WTC11 (cell line): ENCODE data around the gene TRIOBP. TPM values are rescaled to one million over a fixed set of nuclear protein-coding genes. Genes with fewer than 3 reads are reported as not detected.

Experiments used
- ATAC-seq: fragments of 200-7000 bp; cut with Tn5 transposase; 2 replicates; pipeline ENCODE4 v1.10.0; 2021; ENCODE audit warnings: mild to moderate bottlenecking, moderate library complexity
- CTCF ChIA-PET: fragments of 300-600 bp; sonication (Branson Sonifier 250); formaldehyde crosslinking; loops from one replicate; lab custom pipeline; 2021; ENCODE audit warnings: antibody characterized with exemption; lab: Charles Lee
- POLR2A ChIA-PET: fragments of 350-600 bp; sonication (Branson Sonifier 250); formaldehyde crosslinking; loops from one replicate; lab custom pipeline; 2021; ENCODE audit warnings: antibody characterized with exemption; lab: Charles Lee
- DNase-seq: peaks from one replicate; pipeline ENCODE4 v3.0.0; 2021; ENCODE audit warnings: low spot score
- H3K27ac Mint-ChIP-seq: 2 replicates; pipeline ENCODE4 v1.8.0; 2021; ENCODE audit warnings: mixed read lengths
- H3K27me3 Mint-ChIP-seq: 2 replicates; pipeline ENCODE4 v1.8.0; 2021; ENCODE audit warnings: low read depth, mild to moderate bottlenecking, moderate library complexity, mixed read lengths
- H3K36me3 Mint-ChIP-seq: 2 replicates; pipeline ENCODE4 v1.8.0; 2021; ENCODE audit warnings: mixed read lengths
- H3K4me1 Mint-ChIP-seq: 2 replicates; pipeline ENCODE4 v1.8.0; 2022; ENCODE audit warnings: mixed read lengths
- H3K4me3 Mint-ChIP-seq: 2 replicates; pipeline ENCODE4 v1.8.0; 2021; ENCODE audit warnings: mild to moderate bottlenecking, moderate library complexity, mixed read lengths
- H3K9me3 Mint-ChIP-seq: 2 replicates; pipeline ENCODE4 v1.8.0; 2021; ENCODE audit warnings: mixed read lengths
- ATF1 ChIP-seq: sonication (generic); formaldehyde crosslinking; IDR thresholded peaks from 2 replicates; pipeline ENCODE4 v1.8.1; 2023; ENCODE audit warnings: mild to moderate bottlenecking, moderate library complexity, missing genetic modification reagents
- ATF6 ChIP-seq: sonication (generic); formaldehyde crosslinking; IDR thresholded peaks from 2 replicates; pipeline ENCODE4 v1.8.1; 2023; ENCODE audit warnings: mild to moderate bottlenecking, missing genetic modification reagents
- CTCF ChIP-seq: fragments of 200-600 bp; IDR thresholded peaks from 2 replicates; pipeline ENCODE4 v1.8.0; 2022; ENCODE audit warnings: antibody characterized with exemption
- FOXP1 ChIP-seq: sonication (generic); formaldehyde crosslinking; IDR thresholded peaks from 2 replicates; pipeline ENCODE4 v1.8.0; 2022; ENCODE audit warnings: missing genetic modification reagents, mild to moderate bottlenecking, moderate library complexity, borderline replicate concordance
- GTF2I ChIP-seq: fragments of 250-450 bp; sonication (Bioruptor Pico); conservative IDR thresholded peaks from 2 replicates; pipeline ENCODE4 v1.4.0; 2021; ENCODE audit warnings: mild to moderate bottlenecking
- HMGA2 ChIP-seq: fragments of 250-450 bp; sonication (Bioruptor Pico); IDR thresholded peaks from 2 replicates; pipeline ENCODE4 v1.4.0; 2021; ENCODE audit warnings: mild to moderate bottlenecking, moderate library complexity
- HMGXB4 ChIP-seq: sonication (generic); formaldehyde crosslinking; IDR thresholded peaks from 2 replicates; pipeline ENCODE4 v1.8.1; 2023; ENCODE audit warnings: mild to moderate bottlenecking, moderate library complexity, missing genetic modification reagents
- KAT7 ChIP-seq: sonication (generic); formaldehyde crosslinking; IDR thresholded peaks from 2 replicates; pipeline ENCODE4 v1.8.1; 2023; ENCODE audit warnings: missing genetic modification reagents, mild to moderate bottlenecking, borderline replicate concordance
- SMAD4 ChIP-seq: sonication (generic); formaldehyde crosslinking; IDR thresholded peaks from 2 replicates; pipeline ENCODE4 v1.8.0; 2022; ENCODE audit warnings: mild to moderate bottlenecking, missing genetic modification reagents
- SOX15 ChIP-seq: fragments of 250-450 bp; sonication (Bioruptor Pico); IDR thresholded peaks from 2 replicates; pipeline ENCODE4 v1.9.0; 2021; ENCODE audit warnings: mild to moderate bottlenecking
- USF2 ChIP-seq: sonication (generic); formaldehyde crosslinking; IDR thresholded peaks from 2 replicates; pipeline ENCODE4 v1.8.1; 2023; ENCODE audit warnings: mild to moderate bottlenecking, missing genetic modification reagents, moderate library complexity
- ZBTB21 ChIP-seq: sonication (generic); formaldehyde crosslinking; IDR thresholded peaks from 2 replicates; pipeline ENCODE4 v1.8.1; 2023; ENCODE audit warnings: mild to moderate bottlenecking, missing genetic modification reagents, borderline replicate concordance
- ZNF263 ChIP-seq: sonication (generic); formaldehyde crosslinking; IDR thresholded peaks from 2 replicates; pipeline ENCODE4 v1.8.1; 2022; ENCODE audit warnings: low read depth, mild to moderate bottlenecking, moderate library complexity, missing genetic modification reagents
- ZNF512 ChIP-seq: sonication (generic); formaldehyde crosslinking; IDR thresholded peaks from 2 replicates; pipeline ENCODE4 v1.8.1; 2022; ENCODE audit warnings: missing genetic modification reagents, borderline replicate concordance
- ZNF532 ChIP-seq: fragments of 250-450 bp; sonication (Bioruptor Pico); IDR thresholded peaks from 2 replicates; pipeline ENCODE4 v1.9.0; 2021; ENCODE audit warnings: mild to moderate bottlenecking, borderline replicate concordance
- ZNF671 ChIP-seq: fragments of 250-450 bp; sonication (Bioruptor Pico); IDR thresholded peaks from 2 replicates; pipeline ENCODE4 v1.8.0; 2021; ENCODE audit warnings: mild to moderate bottlenecking
- total RNA-seq: library from RNA; stranded (reverse); gene quantifications from 3 replicates; pipeline ENCODE4 v1.2.3, GENCODE V29; 2021
- TF ChIP-seq, protein P1 (sequence below): sonication (generic); formaldehyde crosslinking; IDR thresholded peaks from 2 replicates; pipeline ENCODE4 v1.8.0; 2023; ENCODE audit warnings: missing genetic modification reagents
- TF ChIP-seq, protein P2 (sequence below): sonication (generic); formaldehyde crosslinking; IDR thresholded peaks from 2 replicates; pipeline ENCODE4 v1.8.1; 2022; ENCODE audit warnings: mild to moderate bottlenecking, missing genetic modification reagents, moderate library complexity, borderline replicate concordance

The TRIOBP gene
- total RNA-seq, 1 experiment from 2014 or later, result 54.0 TPM

DNA sequence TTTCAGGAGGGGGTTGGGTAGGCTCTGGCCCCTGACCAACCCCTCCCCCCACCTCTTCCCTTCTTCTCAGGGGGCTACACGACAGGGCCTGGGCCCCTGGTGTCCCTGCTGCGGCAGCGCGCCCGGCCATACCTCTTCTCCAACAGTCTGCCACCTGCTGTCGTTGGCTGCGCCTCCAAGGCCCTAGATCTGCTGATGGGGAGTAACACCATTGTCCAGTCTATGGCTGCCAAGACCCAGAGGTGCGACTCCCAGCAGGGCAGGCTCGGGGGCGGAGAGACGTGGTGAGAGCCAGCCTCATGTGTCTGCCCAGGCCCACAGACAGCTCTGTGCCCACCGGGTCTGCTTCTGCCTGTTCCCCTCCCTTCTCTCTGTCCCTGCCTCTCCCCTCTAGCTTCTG, 118.7 kb downstream of the TRIOBP start:
- TF ChIP-seq ZBTB21 (CRISPR knock-in tag), result no peak
- TF ChIP-seq ZNF263 (CRISPR knock-in tag), result no peak
- no peak for TF ChIP-seq ZNF532 (CRISPR knock-in tag)
- TF ChIP-seq, protein P1, sequence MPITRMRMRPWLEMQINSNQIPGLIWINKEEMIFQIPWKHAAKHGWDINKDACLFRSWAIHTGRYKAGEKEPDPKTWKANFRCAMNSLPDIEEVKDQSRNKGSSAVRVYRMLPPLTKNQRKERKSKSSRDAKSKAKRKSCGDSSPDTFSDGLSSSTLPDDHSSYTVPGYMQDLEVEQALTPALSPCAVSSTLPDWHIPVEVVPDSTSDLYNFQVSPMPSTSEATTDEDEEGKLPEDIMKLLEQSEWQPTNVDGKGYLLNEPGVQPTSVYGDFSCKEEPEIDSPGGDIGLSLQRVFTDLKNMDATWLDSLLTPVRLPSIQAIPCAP, result no peak
- TF ChIP-seq SMAD4 (CRISPR knock-in tag), result no peak
- TF ChIP-seq, protein P2, sequence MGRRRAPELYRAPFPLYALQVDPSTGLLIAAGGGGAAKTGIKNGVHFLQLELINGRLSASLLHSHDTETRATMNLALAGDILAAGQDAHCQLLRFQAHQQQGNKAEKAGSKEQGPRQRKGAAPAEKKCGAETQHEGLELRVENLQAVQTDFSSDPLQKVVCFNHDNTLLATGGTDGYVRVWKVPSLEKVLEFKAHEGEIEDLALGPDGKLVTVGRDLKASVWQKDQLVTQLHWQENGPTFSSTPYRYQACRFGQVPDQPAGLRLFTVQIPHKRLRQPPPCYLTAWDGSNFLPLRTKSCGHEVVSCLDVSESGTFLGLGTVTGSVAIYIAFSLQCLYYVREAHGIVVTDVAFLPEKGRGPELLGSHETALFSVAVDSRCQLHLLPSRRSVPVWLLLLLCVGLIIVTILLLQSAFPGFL (CRISPR knock-in tag), result no peak
- no peak for TF ChIP-seq CTCF
- TF ChIP-seq FOXP1 (CRISPR knock-in tag), result no peak
- no peak for TF ChIP-seq ZNF671 (CRISPR knock-in tag)
- TF ChIP-seq KAT7 (CRISPR knock-in tag), result no peak
- TF ChIP-seq ZNF512 (CRISPR knock-in tag), result no peak
- no peak for TF ChIP-seq ATF1 (CRISPR knock-in tag)
- TF ChIP-seq SOX15, result no peak
- no peak for TF ChIP-seq GTF2I (CRISPR knock-in tag)
- TF ChIP-seq ATF6, result no peak
- TF ChIP-seq USF2 (CRISPR knock-in tag), result no peak
- TF ChIP-seq HMGA2 (CRISPR knock-in tag), result no peak
- no peak for TF ChIP-seq HMGXB4 (CRISPR knock-in tag)
- DNase-seq (no peak), ATAC-seq (no peak)
- Mint-ChIP-seq H3K4me3 (no peak overlapping the region), H3K36me3 (peaks cover 8% of the 10 kb centered on the region), H3K9me3 (no peaks in the 10 kb centered on the region), H3K4me1 (peaks cover 9% of the 10 kb centered on the region), H3K27me3 (peaks cover 19% of the 10 kb centered on the region), H3K27ac (no peak overlapping the region)
- POLR2A ChIA-PET, result no interaction called here
- CTCF ChIA-PET, result interaction anchor here (5.1 kb wide), 1 partner anchor 47 kb away, joined by 109 read pairs; no protein-coding TSS in a partner anchor
